ENCODE measurements around the gene TNIK. TPM values are rescaled to one million over a fixed set of nuclear protein-coding genes. Genes with fewer than 3 reads are reported as not detected.

Gene TNIK
- total and polyA plus RNA-seq, 2 of the 4 experiments (the other 2 are of a cell fraction): 3.4 to 6.3 TPM

DNA sequence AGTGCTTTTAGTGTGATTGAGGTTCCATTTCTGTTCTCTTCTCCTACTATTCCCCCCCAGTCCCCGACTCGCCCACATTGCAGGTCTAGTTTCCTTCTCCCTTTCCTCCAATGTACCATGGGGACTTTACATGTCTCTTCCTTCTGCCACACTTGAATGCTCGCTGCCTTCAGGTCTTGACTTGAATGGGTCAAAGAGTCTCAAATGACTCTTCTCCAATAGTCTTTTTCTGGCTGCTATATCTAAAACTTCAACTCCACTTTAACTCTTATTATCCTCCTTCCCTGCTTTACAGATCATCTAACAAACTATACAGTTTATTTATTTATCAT lies 219.7 kb downstream of the TNIK start:
- H4K20me1 ChIP-seq (ENCODE audit: insufficient read depth, low read length): no peaks in the 10 kb centered on the region
- CTCF ChIA-PET: no interaction called here
- dilution Hi-C loops (cut with HindIII; ENCODE audit: low sequenced_read_pairs, unreplicated experiment): no loop called here

More for the DNA sequence above, 219.7 kb downstream of the TNIK start:
- in situ Hi-C loops (cut with MboI; ENCODE audit: low sequenced_read_pairs): no loop called here
- no peak overlapping the region for H4K91ac ChIP-seq (ENCODE audit: insufficient read depth, low read depth, low read length)
- no peak overlapping the region for H2BK20ac ChIP-seq (ENCODE audit: low read depth, low read length)
- no peaks in the 10 kb centered on the region for H3K27me3 ChIP-seq (ENCODE audit: control insufficient read depth, insufficient read depth, low read length)
- H2BK120ac ChIP-seq (ENCODE audit: low read depth, low read length): no peak overlapping the region
- H3K79me1 ChIP-seq (ENCODE audit: low read depth in 1 of 2, low read length in 2 of 2): no peaks in the 10 kb centered on the region
- H3K4me1 ChIP-seq (ENCODE audit: control insufficient read depth, insufficient read depth, low read length): no peaks in the 10 kb centered on the region
- H3K27ac ChIP-seq (ENCODE audit: insufficient read depth, low read length): no peak overlapping the region
- no peak overlapping the region for H2BK15ac ChIP-seq (ENCODE audit: low read depth, low read length)
- no peaks in the 10 kb centered on the region for H3K36me3 ChIP-seq (ENCODE audit: control insufficient read depth, insufficient read depth, low read length)
- no peak overlapping the region for H3K56ac ChIP-seq (ENCODE audit: extremely low read depth, insufficient read depth, low read length)
- POLR2A ChIA-PET (ENCODE audit: unreplicated experiment): no interaction called here
- H4K5ac ChIP-seq (ENCODE audit: low read depth, low read length): no peak overlapping the region
- H3K9me1 ChIP-seq (ENCODE audit: insufficient read depth, low read length): no peaks in the 10 kb centered on the region
- ATAC-seq (ENCODE audit: low read depth) (no peak), DNase-seq (no peak)
- no peak overlapping the region for H2AK5ac ChIP-seq (ENCODE audit: low read depth, low read length)
- intact Hi-C loops (cut with micrococcal nuclease): no loop called here
- no peak for TF ChIP-seq RCOR1 (IDR thresholded peaks at IDR 0.05; ENCODE audit: insufficient replicate concordance, low read length)
- TF ChIP-seq CEBPB (IDR thresholded peaks at IDR 0.05; ENCODE audit: low read depth, low read length): no peak
- no peak for TF ChIP-seq FOS (IDR thresholded peaks at IDR 0.05; ENCODE audit: low read depth, low read length)
- no peak for TF ChIP-seq RAD21 (IDR thresholded peaks at IDR 0.05; ENCODE audit: low read length)
- TF ChIP-seq MAFK (IDR thresholded peaks at IDR 0.05; ENCODE audit: low read depth, low read length): no peak
- TF ChIP-seq BHLHE40 (IDR thresholded peaks at IDR 0.05; ENCODE audit: low read depth, low read length): no peak
- TF ChIP-seq SMC3 (IDR thresholded peaks at IDR 0.05; ENCODE audit: low read depth, low read length): no peak
- TF ChIP-seq NFE2L2 (IDR thresholded peaks at IDR 0.05; ENCODE audit: low read depth, low read length): no peak
- no peaks in the 10 kb centered on the region for H3K9me3 ChIP-seq (ENCODE audit: control insufficient read depth, insufficient read depth, low read length)
- no TSS peak for BruUV-seq (replicated peaks)
- H3K14ac ChIP-seq (replicated peaks; ENCODE audit: low read depth, low read length): no peak overlapping the region
- no peak overlapping the region for H2AK9ac ChIP-seq (replicated peaks; ENCODE audit: low read depth, low read length, poor library complexity)
- no peak overlapping the region for H3K18ac ChIP-seq (ENCODE audit: low read depth, low read length)
- no CpG with 5 or more reads among the region's 3 CpGs for WGBS, 2 experiments (ENCODE audit: extremely low coverage in 2 of 2, insufficient read length in 1 of 2)
- no peak overlapping the region for H3K9ac ChIP-seq (ENCODE audit: low read depth, low read length)
- H4K8ac ChIP-seq (ENCODE audit: low read depth in 2 of 2, low read length in 2 of 2): no peak overlapping the region
- no peak overlapping the region for H3K4me2 ChIP-seq (ENCODE audit: low read depth, low read length)
- no peak overlapping the region for H2AFZ ChIP-seq (replicated peaks; ENCODE audit: low read length, poor library complexity)
- no peak overlapping the region for H3K4me3 ChIP-seq (ENCODE audit: insufficient read depth, low read depth, low read length)
- H2BK5ac ChIP-seq (ENCODE audit: low read depth, low read length, poor library complexity, severe bottlenecking): no peak overlapping the region
- no peak overlapping the region for H3K23ac ChIP-seq (ENCODE audit: low read depth, low read length)
- H3K4ac ChIP-seq (ENCODE audit: low read depth, low read length): no peak overlapping the region

Measured in IMR-90 (cell line).